GM18505 (cell line): ENCODE data around the gene S100A16.
"Not testable (repeated sequence)": the region's sequence is repeated elsewhere in the genome, so short reads cannot be mapped to it uniquely, and the experiment has no call there.

ENCODE experiments used
- ATAC-seq: cut with Tn5 transposase; IDR thresholded peaks from one replicate; pipeline ENCODE4 v1.9.1; 2021; ENCODE audit not compliant: unreplicated experiment
- POLR2A ChIP-seq: IDR thresholded peaks from 4 replicates; pipeline ENCODE4 v1.6.1; 2011; ENCODE audit warnings: borderline replicate concordance; ENCODE audit not compliant: insufficient read depth, insufficient read length; ENCODE audit errors: extremely low read depth

S100A16 gene

DNA sequence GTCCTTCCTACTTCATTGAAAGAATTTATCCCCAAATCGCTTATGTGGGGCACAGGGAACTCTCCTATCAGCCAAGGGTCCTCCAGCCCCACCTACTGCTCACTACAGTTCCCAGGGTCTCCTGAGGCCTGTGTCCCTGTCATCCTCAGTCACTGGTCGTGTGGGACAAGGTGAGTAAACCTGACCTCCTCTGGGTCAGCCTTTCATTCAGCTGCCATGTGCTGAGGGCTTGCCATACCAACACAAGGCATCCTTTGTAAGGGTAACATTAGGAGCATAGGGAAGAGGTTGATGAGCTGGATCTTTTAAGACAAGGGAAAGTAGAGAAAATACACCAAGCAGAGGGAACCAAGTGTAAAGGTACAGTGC lies 34.4 kb upstream of the S100A16 start:
- no peak for ATAC-seq
- TF ChIP-seq POLR2A, result no peak

DNA sequence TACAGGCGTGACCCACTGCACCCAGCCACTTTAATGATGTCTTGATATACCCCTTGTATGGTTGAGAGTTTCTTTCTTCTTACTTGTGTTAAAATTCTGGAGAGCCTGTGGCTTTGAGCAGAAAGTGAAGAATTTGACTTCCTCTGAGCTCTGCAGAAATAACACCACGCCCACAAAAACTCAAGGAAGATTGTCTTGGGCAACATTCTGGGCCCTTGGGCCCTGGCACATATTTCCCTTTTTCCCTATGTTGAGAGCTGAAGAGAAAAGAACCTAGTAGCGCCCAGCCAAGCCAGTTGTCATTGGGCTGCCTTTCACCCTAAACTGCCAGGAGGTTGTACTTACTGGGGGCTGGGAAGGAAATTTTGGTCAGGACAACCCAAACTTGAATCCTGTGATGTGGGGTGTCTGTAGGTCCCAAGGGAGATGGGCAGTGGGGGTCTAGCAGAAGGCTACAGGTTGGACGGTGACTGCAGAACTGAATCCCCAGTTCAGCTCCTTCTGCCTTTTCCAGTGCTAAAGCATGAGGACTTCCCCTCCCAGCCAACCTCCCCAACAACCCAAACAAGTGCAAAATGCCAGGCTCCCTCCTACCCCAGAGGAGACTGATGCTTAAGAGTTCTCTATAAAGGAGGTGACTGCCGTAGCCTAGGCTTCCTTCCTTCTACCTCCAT lies 33.9 kb upstream of the S100A16 start:
- ATAC-seq, result no peak
- no peak for TF ChIP-seq POLR2A

DNA sequence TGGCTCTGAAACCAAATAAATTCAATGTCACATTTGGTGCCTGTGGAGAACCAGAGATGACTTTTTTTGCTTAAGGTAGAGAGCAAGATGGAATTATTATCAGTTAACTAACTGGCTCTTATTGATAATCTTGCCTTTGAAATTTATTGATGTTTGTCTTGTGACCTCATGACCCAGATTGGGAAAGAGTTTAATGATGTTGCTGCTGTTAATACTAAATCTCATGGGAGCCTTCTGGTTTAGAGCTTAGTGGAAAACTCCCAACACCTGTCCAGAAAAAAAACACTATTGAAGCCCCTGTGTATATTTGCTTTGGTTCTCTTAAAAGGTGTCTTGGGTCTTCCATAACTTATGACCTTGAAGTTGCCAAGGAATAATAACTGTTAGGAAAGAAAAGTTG lies 30.9 kb upstream of the S100A16 start:
- no peak for ATAC-seq
- TF ChIP-seq POLR2A, result no peak

DNA sequence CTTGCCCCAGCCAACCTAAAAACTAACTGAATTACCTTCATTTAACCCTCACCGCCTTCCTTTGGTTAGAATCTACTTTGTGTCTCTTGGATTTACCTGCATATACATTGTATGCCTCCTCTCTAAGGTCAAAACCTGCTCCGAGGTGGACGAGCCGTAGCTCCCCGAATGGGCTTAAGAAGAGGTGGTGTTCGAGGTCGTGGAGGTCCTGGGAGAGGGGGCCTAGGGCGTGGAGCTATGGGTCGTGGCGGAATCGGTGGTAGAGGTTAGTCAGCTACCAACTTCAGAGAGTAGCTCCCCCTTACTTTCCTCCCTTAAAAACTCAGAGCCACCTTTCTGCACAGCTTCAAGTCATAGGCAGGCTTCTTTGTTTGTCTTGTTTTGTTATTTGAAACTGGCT lies 30.2 kb upstream of the S100A16 start:
- no peak for ATAC-seq

DNA sequence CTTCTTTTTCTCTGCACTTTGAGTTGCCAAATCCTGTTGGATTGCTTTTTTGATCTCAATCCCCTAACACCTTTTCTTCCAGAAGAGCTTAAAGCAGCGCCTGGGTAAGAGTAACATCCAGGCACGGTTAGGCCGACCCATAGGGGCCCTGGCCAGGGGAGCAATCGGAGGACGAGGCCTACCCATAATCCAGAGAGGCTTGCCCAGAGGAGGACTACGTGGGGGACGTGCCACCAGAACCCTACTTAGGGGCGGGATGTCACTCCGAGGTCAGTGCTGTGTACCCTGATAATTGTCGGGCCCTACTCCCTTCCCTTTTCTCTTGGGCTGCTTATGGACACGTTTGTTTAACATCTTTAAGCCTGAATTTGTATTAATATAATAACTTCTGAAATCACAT lies 29.2 kb upstream of the S100A16 start:
- TF ChIP-seq POLR2A, result no peak
- no peak for ATAC-seq

More for the DNA sequence above, 30.2 kb upstream of the S100A16 start:
- no peak for TF ChIP-seq POLR2A

DNA sequence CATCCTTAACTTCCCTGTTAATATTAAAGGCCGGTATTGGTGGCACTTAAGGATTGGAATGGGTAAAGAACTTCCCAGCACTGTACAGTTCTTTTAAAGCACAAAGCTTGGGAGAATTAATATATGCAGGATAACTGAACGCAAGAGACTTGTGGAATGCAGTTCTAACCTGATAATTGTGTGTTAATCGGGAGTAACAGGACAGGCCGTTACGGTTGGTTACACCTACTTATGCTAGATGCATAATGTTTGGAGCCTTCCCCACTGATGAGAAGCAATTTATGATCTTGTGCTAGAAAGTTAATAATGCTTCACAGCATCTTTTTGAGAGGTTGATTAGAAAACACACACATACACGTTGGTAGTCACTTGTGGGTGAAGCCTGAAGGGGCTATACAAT lies 27.9 kb upstream of the S100A16 start:
- no peak for TF ChIP-seq POLR2A
- ATAC-seq, result no peak

DNA sequence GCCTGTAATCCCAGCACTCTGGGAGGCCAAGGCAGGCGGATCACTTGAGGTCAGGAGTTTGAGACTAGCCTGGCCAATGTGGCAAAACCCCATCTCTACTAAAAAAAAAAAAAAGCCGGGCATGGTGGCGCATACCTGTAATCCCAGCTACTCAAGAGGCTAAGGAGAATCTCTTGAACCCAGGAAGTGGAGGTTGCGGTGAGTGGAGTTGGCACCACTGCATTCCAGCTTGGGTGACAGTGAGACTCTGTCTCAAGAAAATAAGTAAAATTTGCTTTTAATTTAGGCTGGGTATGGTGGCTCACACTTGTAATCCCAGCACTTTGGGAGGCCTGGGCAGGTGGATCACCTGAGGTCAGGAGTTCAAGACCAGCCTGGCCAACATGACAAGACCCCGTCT lies 27.3 kb upstream of the S100A16 start:
- ATAC-seq, result not testable (repeated sequence)

DNA sequence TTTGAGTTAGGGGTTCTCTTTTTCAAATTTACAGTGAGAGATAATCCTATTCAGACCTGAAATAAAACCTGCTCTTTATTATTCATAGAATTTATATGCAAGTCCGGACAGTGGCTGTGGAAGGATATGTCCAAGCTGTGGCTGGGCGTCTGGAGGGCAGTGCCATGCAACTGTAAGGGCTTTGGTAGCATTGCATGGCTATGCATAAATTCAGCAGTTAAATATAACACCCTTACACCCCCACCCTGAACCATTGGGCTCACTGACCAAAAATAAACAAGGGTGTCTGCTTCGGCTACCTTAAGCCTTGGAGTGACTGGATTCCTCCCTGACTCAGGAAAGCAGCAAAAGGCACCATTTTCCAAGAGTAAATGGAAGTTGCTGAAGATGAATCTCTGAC lies 26.3 kb upstream of the S100A16 start:
- no peak for TF ChIP-seq POLR2A
- no peak for ATAC-seq

DNA sequence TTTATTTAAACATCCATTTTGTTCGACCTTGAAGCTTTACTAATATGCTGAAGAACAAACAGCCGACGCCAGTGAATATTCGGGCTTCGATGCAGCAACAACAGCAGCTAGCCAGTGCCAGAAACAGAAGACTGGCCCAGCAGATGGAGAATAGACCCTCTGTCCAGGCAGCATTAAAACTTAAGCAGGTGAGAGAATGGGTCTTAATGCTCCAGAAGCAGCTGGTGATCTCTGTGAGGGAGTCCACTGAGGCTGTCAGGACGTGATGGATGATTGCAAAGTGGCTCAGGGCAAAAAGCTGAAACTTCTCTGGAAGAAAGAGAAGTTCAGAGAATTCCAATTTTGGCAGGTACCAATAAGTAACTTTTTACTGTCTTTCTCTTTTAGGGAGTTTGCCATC lies 25.3 kb upstream of the S100A16 start:
- ATAC-seq, result no peak
- no peak for TF ChIP-seq POLR2A

DNA sequence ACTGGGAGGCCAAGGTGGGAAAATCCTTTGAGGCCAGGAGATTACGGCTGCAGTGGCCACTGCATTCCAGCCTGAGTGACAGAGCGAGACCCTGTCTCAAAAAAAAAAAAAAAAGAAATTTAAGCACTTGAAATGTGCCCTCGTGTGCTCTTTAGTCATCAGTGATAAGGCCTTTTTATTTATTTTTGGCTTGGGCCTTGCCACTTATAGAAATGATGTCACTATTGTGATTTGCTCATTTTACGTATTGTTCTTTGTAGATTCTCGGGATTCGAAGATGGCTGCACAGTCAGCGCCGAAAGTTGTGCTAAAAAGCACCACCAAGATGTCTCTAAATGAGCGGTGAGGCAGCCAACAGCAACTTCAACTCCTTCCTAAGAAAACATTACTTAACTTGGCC lies 23.4 kb upstream of the S100A16 start:
- no peak for ATAC-seq
- TF ChIP-seq POLR2A, result no peak

DNA sequence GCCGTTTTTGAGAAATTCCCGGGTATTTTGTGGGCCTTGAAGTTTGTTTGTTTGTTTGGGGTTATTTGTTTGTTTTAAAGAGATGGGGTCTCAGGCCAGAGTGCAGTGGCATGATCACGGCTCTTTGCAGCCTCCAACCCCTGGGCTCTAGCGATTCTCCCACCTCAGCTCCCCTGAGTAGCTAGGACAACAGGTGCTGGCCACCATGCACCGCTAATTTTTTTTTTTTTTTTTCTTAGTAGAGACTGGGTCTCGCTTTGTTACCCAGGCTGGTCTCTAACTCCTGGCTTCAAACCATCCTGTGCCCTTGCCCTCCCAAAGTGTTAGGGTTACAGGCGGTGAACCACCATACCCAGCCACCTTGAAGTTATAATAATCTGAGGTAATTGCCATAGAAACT lies 22.9 kb upstream of the S100A16 start:
- no peak for TF ChIP-seq POLR2A
- ATAC-seq, result no peak

DNA sequence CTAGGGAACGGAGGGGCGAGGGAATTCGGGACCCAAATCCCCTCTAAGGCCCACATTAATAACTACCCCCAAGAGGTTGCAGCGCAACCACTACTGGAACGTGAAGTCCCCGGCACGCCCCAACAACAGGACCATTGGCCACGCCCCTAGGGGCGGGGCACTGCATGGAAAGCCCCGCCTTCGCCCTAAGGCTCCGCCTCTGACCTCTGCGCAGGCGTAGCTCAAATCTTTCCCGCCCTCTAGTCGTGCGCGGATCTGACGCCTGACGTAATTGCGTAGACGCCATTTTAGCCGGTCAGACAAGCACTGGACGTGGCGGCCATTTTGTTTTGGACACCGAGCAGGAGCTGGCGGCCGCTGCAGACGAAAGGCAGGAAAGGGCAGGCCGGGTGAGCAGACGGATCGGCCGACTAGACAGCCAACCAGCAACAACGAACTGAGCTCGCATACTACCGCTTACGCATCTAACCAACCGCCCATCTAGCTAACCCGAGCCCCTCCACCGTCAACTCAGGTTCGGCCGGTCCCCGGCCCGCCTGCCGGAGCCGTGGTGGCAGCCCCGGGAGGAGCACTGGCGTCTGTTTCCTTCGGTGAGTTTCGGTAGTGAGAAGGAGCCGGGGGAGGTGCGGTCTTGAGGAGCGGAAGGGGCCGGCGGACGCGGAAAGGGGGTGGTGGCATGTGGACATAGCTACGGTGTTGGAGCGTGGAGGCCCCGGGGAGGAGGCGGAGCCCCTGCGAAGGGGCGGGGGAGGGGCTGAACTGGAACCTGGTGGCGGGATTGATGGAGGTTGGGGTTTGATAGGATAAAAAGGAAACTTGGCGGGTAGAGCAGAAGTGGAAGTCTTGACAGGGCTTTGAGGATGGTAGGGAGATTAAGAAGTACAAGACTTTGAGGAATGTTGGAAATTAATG lies 21.1 kb upstream of the S100A16 start, which contains the start of gene CHTOP:
Gene CHTOP, plus strand, starts transcription at position 313 of the 912 bp plus-strand sequence. CDS start 2,523 bp downstream, outside the sequence.
- ATAC-seq, result peak; percentile 87

DNA sequence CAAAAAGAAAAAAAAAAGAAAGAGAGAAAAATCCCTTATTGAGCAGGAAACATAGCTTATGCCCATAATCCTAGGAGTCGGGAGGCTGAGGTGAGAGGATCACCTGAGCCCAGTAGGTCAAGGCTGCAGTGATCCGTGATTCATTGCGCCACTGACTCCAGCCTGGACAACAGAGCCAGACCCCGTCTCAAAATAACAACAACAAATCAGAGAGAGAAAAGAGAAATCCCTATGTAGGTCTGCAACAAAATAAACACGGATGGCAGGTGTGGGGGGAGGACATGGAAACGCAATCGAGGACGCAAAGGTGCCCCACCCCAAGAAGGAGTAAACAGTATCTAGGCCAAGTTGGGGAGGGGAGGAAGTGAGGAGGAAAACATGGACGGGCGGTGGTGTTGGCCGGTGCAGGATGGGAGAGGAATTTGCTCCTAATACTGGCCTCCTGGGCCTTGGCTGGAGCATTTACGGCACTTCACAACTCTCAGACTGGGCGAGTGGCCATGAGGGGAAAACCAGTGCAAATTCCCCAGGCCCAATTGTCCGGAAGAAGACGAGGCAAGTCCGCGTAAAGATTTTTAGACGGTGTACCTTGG lies 20.3 kb upstream of the S100A16 start:
- no peak for ATAC-seq
- TF ChIP-seq POLR2A, result no peak

More for the DNA sequence above, 21.1 kb upstream of the S100A16 start, which contains the start of gene CHTOP:
- peak; percentile 97 for TF ChIP-seq POLR2A

DNA sequence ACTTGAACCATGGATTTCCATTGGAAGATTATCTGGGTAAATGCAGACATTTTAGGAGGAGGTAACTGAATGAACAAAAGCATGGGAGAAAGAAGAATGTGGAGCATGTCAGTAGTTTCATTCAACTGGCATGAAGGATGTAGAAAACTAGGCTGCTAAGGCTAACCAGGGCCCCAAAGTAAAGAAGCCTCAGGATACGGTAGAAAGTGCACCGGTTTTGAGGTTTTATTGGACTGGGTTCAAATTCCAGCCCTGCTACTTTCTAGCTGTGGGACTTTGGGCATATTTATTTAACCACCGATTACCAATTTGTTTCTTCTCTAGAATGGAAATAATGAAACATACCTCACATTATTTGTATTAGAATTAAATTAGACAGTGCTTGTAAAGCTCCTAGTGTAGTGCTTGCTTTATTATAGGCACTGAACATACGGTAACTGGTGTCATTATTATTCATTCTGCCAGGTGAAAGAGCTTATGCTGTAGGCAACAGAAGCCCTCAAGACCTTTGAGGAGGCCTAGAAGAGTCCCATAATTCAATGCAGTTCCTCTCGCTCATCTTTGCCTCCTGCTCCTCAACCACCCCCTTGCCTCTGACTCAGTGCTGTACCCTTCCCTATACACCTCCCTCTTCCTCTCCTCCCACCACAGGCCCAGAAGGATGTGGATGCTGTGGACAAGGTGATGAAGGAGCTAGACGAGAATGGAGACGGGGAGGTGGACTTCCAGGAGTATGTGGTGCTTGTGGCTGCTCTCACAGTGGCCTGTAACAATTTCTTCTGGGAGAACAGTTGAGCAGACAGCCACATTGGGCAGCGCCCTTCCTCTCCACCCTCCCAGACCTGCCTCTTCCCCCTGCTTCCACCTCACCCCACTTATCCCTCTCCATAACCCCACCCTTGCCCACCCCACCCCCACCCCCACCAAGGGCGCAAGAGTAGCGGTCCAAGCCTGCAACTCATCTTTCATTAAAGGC lies 18.4 kb upstream of the S100A16 start:
- no peak for ATAC-seq

More for the DNA sequence above, 18.4 kb upstream of the S100A16 start:
- no peak for TF ChIP-seq POLR2A
